Mucosa of descending colon (tissue), 3 donors: ENCODE data around the gene EXOC6B. TPM values are rescaled to one million over a fixed set of nuclear protein-coding genes. Genes with fewer than 3 reads are reported as not detected.

Source experiments
- ATAC-seq: fragments of 200-7000 bp; cut with Tn5 transposase; one replicate; pipeline ENCODE4 v1.9.1; 2020; ENCODE audit warnings: mild to moderate bottlenecking, moderate library complexity
- DNase-seq, 3 donors: peaks; one replicate each; pipeline ENCODE4 v3.0.0-alpha.2; 2020
- H3K36me3 ChIP-seq: fragments of 200-600 bp; one replicate; pipeline ENCODE4 v1.8.0; 2021; ENCODE audit warnings: low read depth, mild to moderate bottlenecking
- H3K4me1 ChIP-seq: fragments of 200-600 bp; one replicate; pipeline ENCODE4 v1.8.0; 2021; ENCODE audit warnings: low read depth, mild to moderate bottlenecking
- H3K4me3 ChIP-seq: fragments of 200-600 bp; one replicate; pipeline ENCODE4 v1.8.0; 2021; ENCODE audit warnings: mild to moderate bottlenecking
- H3K9me3 ChIP-seq: fragments of 200-600 bp; one replicate; pipeline ENCODE4 v1.8.0; 2021; ENCODE audit warnings: mild to moderate bottlenecking
- intact Hi-C, 2 donors: fragments of 100-400 bp; cut with DNase I in 1 of 2; cut with micrococcal nuclease in 1 of 2; formaldehyde crosslinking; loops; one replicate each; pipeline versions ENCODE4 v1.11.0 to v1.11.1; 2022; cut with DNase I, micrococcal nuclease
- total RNA-seq, 3 donors: library from RNA; stranded (reverse); fragmentation: NEBNext Ultra II Directional in 2 of 3; extraction: Animal tissue kit (Norgen Biotek cat#: 25700) in 2 of 3; gene quantifications; one replicate each; pipeline versions ENCODE4 v1.2.1 to v1.2.4, GENCODE V29; 2021 to 2023
- TF ChIP-seq, protein P1 (sequence below): fragments of 200-600 bp; IDR thresholded peaks from one replicate; pipeline ENCODE4 v1.8.0; 2022; ENCODE audit warnings: antibody characterized with exemption, mild to moderate bottlenecking
- donor health status: DM: no; HTN: no; CAD: no; lungs with moderate emphysema.
- donor health status: DM: no; HTN: no; CAD: no.
- donor health status: DM: no; HTN: yes; CAD: no.

Gene EXOC6B
- total RNA-seq, 3 donors from 2014 or later: 19.4 to 52.4 (median 28.8) TPM

DNA sequence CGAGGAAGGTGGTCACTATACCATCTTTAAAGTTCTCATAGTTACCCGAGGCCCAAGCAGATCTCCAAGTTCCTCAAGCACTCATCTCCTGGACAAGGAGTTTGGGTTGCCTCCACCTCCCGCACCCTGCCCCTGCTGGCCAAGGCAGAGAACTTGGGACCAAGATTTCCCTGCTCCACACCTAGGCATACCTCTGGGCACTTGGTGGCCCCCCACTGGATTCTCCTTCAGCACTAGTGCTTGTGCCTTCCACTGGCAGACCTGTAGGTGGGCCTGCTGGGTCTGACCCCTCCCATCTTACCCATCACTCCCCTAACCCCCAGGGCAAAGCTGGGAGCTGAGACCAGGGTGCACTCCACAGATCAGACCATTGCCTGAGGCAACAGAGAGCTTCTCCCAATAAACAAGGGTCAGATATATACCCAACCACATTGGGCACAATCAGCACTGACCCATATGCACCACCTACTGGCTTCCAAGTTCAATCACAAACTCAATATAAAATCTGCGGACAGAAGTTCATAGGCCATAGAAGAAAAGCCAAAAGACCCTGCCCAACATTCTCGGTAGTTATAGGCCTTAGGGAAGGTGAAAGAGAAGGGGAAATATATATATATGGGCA lies 244.2 kb downstream of the EXOC6B start:
- DNase-seq (no peak), ATAC-seq (no peak)
- H3K4me3 ChIP-seq: no peak overlapping the region
- no peaks in the 10 kb centered on the region for H3K9me3 ChIP-seq
- intact Hi-C loops: no loop called here
- no peaks in the 10 kb centered on the region for H3K4me1 ChIP-seq
- TF ChIP-seq, protein P1, sequence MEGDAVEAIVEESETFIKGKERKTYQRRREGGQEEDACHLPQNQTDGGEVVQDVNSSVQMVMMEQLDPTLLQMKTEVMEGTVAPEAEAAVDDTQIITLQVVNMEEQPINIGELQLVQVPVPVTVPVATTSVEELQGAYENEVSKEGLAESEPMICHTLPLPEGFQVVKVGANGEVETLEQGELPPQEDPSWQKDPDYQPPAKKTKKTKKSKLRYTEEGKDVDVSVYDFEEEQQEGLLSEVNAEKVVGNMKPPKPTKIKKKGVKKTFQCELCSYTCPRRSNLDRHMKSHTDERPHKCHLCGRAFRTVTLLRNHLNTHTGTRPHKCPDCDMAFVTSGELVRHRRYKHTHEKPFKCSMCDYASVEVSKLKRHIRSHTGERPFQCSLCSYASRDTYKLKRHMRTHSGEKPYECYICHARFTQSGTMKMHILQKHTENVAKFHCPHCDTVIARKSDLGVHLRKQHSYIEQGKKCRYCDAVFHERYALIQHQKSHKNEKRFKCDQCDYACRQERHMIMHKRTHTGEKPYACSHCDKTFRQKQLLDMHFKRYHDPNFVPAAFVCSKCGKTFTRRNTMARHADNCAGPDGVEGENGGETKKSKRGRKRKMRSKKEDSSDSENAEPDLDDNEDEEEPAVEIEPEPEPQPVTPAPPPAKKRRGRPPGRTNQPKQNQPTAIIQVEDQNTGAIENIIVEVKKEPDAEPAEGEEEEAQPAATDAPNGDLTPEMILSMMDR: no peak
- no peaks in the 10 kb centered on the region for H3K36me3 ChIP-seq

GRCh38 chr2:72579591-72580180 lies 246.1 kb downstream of the EXOC6B start:
- ATAC-seq (peak; percentile 50), DNase-seq (no peak)
- Histone ChIP-seq H3K4me3 (no peak overlapping the region), H3K36me3 (no peaks in the 10 kb centered on the region), H3K4me1 (no peaks in the 10 kb centered on the region), H3K9me3 (no peaks in the 10 kb centered on the region)
- TF ChIP-seq, protein P1: no peak
- intact Hi-C loops: loop anchor here in 1 of 2 donors (5.0 kb wide), 1 partner anchor 657 kb away; no protein-coding TSS in a partner anchor

- intact Hi-C loops: loop anchor here in 1 of 2 donors (5.0 kb wide), 1 partner anchor 655 kb away; no protein-coding TSS in a partner anchor
- H3K4me1 ChIP-seq: no peaks in the 10 kb centered on the region
- H3K4me3 ChIP-seq: no peak overlapping the region
- ATAC-seq: no peak
- no peak for DNase-seq
- no peaks in the 10 kb centered on the region for H3K9me3 ChIP-seq
- H3K36me3 ChIP-seq: no peaks in the 10 kb centered on the region
- TF ChIP-seq, protein P1: no peak
Measured at GRCh38 chr2:72576861-72577260, 249.0 kb downstream of the EXOC6B start.

DNA sequence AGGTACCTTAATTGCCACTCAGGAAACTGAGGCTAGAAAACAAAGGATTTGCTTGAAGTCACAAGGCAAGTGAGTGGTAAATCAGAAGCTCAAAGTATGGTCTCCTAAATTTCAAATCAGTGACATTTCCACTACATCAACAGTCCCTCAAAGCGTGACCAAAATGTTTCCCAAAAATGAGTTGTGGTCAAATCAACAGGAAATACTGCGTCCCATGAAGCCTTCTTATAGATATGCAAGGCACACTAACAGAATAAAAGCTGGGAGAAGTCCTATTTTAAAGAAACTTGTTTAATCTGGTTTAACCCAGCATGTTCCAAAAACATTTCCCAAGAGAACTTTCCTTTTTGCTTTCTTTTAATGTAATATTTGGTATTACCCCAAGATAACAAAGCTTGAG lies 249.4 kb downstream of the EXOC6B start:
- Histone ChIP-seq H3K4me1 (no peaks in the 10 kb centered on the region), H3K9me3 (no peaks in the 10 kb centered on the region), H3K36me3 (no peaks in the 10 kb centered on the region), H3K4me3 (no peak overlapping the region)
- intact Hi-C loops: loop anchor here in 1 of 2 donors (5.0 kb wide), 1 partner anchor 654 kb away; no protein-coding TSS in a partner anchor
- TF ChIP-seq, protein P1: no peak
- DNase-seq (no peak), ATAC-seq (no peak)

- H3K36me3 ChIP-seq: no peaks in the 10 kb centered on the region
- no peak for DNase-seq
- H3K4me3 ChIP-seq: no peak overlapping the region
- no peaks in the 10 kb centered on the region for H3K4me1 ChIP-seq
- TF ChIP-seq, protein P1: no peak
- ATAC-seq: no peak
- intact Hi-C loops: loop anchor here in 1 of 2 donors (5.0 kb wide), 1 partner anchor 653 kb away; no protein-coding TSS in a partner anchor
- H3K9me3 ChIP-seq: no peaks in the 10 kb centered on the region
Measured at GRCh38 chr2:72574886-72575285, 250.9 kb downstream of the EXOC6B start.
